SK-N-DZ (cell line): Measurements from ENCODE around the gene SEPTIN14.
"Not testable (repeated sequence)": the region's sequence is repeated elsewhere in the genome, so short reads cannot be mapped to it uniquely, and the experiment has no call there.

ENCODE experiments used
- DNase-seq: peaks from one replicate; pipeline ENCODE4 v3.0.0-alpha.2; 2015; ENCODE audit warnings: low spot score
- small RNA-seq, 2 experiments: library from RNA; depleted of rRNA; stranded (forward); fragments of <200 nt; gene quantifications; one replicate each; pipeline ENCODE3, GENCODE V24; 2014

Gene SEPTIN14

GRCh38 chr7:55785444-55785843 is 77.1 kb downstream of the SEPTIN14 start:
- DNase-seq = not testable (repeated sequence)

- DNase-seq = no peak
Measured at GRCh38 chr7:55784151-55784550, 78.4 kb downstream of the SEPTIN14 start.

- DNase-seq = no peak
Measured at GRCh38 chr7:55778631-55779030, 83.9 kb downstream of the SEPTIN14 start.

GRCh38 chr7:55776196-55776595 is 86.4 kb downstream of the SEPTIN14 start:
- DNase-seq = no peak

GRCh38 chr7:55775051-55775420 is 87.5 kb downstream of the SEPTIN14 start:
- no peak for DNase-seq

DNA sequence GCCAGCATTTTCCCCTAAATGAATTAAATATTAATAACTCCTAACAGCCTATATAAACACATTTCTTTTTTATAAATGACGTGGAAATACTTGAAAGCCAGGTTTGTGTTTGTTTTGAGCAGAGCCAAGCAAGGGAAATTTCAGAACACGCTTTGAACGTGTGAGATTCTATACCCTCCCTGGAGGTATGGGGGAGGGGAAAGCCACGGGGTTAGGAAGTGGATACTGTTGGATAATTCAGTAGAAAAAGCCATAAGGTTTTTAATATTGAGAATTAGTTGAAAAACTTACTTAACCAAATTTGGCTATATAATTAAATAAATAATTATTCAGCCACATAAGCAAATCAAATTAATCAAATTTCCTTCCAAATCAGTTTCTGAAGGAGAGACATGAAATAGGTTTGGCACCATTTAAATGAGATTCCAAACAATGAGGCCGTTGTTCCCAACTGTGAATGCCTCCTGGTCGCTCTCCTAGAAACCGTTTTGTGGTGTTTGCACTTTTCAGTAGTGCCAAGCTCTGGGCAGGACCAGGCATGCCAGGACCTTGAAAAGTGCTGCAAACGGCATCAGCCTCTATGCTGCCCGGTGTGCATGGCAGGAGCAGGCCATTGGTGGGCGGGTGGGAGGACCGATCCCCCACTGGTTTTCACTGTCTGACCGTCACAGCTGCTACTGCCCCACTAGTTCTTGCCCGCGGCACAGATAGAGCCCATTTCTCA is 88.1 kb downstream of the SEPTIN14 start:
- DNase-seq = no peak

GRCh38 chr7:55770778-55771177 is 91.8 kb downstream of the SEPTIN14 start:
- no peak for DNase-seq

DNA sequence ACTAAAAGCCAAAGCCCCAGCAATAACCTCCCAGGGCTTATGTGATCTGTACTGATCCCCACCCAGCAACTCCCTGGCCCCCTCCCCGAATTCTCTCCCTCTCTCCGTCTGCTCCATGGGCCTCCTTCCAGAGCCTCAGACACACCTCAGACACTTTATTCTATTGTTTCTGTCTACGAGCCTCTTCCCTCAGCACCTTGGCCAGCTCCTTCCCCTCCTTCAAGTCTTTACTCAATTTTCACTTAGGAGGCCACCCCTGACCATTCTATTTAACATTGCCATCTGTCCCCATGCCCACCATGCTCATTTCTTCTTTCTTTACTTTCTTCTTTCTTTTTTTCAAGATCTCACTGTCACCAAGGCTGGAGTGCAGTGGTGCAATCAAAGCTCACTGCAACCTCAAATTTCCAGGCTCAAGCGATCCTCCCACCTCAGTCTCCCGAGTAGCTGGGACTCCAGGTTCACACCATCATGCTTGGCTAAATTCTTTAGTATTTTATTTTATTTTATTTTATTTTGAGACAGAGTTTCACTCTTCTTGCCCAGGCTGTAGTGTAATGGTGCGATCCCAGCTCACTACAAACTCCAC is 109.2 kb downstream of the SEPTIN14 start:
- not testable (repeated sequence) for DNase-seq

- not testable (repeated sequence) for DNase-seq
Measured at GRCh38 chr7:55744706-55745105, 117.8 kb downstream of the SEPTIN14 start.

Small RNA genes lying within 50 kb of the gene (small RNA-seq; reads per million reads assigned to genes)
- gene AC092647.1 (0 reads per million in 2 experiments), gene AC092647.2 (0 reads per million in 2 experiments), gene RNU6-1126P (0 reads per million in 2 experiments)
